Psoas muscle (tissue), 8 donors: ENCODE data around the gene RAB6D. TPM values are rescaled to one million over a fixed set of nuclear protein-coding genes. Genes with fewer than 3 reads are reported as not detected.
A peak's percentile ranks its signal among the peaks of the same experiment; 100 is the strongest.
"Not testable (repeated sequence)": the region's sequence is repeated elsewhere in the genome, so short reads cannot be mapped to it uniquely, and the experiment has no call there.

ENCODE experiments used
- ATAC-seq, 4 donors: fragments of 200-7000 bp; cut with Tn5 transposase; one replicate each; pipeline ENCODE4 v1.9.1; 2020; ENCODE audit warnings: moderate library complexity in 3 of 4, mild to moderate bottlenecking in 2 of 4
- DNase-seq, 2 donors: peaks; one replicate each; pipeline ENCODE4 v3.0.0-alpha.2; 2020
- H3K27ac ChIP-seq: fragments of 200-600 bp; one replicate; pipeline ENCODE4 v1.8.0; 2022
- H3K27me3 ChIP-seq, 3 donors: fragments of 200-600 bp in 1 of 3; one replicate each; pipeline versions ENCODE4 v1.6.1 to v1.8.0; 2013 to 2022; ENCODE audit warnings: low read length in 2 of 3, mild to moderate bottlenecking in 2 of 3, moderate library complexity in 1 of 3; ENCODE audit not compliant: insufficient read depth in 3 of 3
- H3K36me3 ChIP-seq, 2 donors: fragments of 200-600 bp in 1 of 2; one replicate each; pipeline versions ENCODE4 v1.6.1 to v1.8.0; 2013 to 2022; ENCODE audit warnings: low read depth in 1 of 2, mild to moderate bottlenecking in 1 of 2, moderate library complexity in 1 of 2; ENCODE audit not compliant: insufficient read depth in 1 of 2
- H3K4me1 ChIP-seq: fragments of 200-600 bp; one replicate; pipeline ENCODE4 v1.8.0; 2022
- H3K4me3 ChIP-seq: fragments of 200-600 bp; one replicate; pipeline ENCODE4 v1.8.0; 2022; ENCODE audit warnings: mild to moderate bottlenecking
- H3K9me3 ChIP-seq: fragments of 200-600 bp; one replicate; pipeline ENCODE4 v1.8.0; 2022
- CTCF ChIP-seq: fragments of 200-600 bp; IDR thresholded peaks from one replicate; pipeline ENCODE4 v1.8.0; 2022; ENCODE audit warnings: antibody characterized with exemption
- WGBS, 3 donors: extraction: QIAGEN DNeasy Blood & Tissue Kit; methylation state at CpG; one replicate each; pipeline versions ENCODE4 v1.1.6 to v1.1.7; 2013; 5-methylcytosine and 5-hydroxymethylcytosine counted together
- intact Hi-C, 2 donors: fragments of 100-400 bp; cut with DNase I; formaldehyde crosslinking; loops; one replicate each; pipeline versions ENCODE4 v1.11.0 to v1.14.2; 2022
- polyA plus RNA-seq, 3 donors: library from polyadenylated mRNA; stranded (reverse); fragments of 200-250 nt; gene quantifications; one replicate each; pipeline ENCODE4 v1.2.3, GENCODE V29; 2013
- total RNA-seq, 4 donors: library from RNA; stranded (reverse); fragmentation: NEBNext Ultra II Directional in 2 of 4; extraction: Animal tissue kit (Norgen Biotek cat#: 25700) in 2 of 4; gene quantifications; one replicate each; pipeline versions ENCODE4 v1.2.1 to v1.2.4, GENCODE V29; 2021 to 2023
- donor health status: healthy with polysubstance abuse.
- donor health status: DM: no; HTN: no; CAD: no; lungs with moderate emphysema.
- donor health status: Bipolar disorder and iron deficiency.
- donor health status: healthy.
- donor health status: DM: yes; HTN: yes; CAD: no.
- donor health status: DM: no; HTN: no; CAD: no.
- donor health status: DM: no; HTN: no; CAD: no.
- donor health status: DM: yes; HTN: yes; CAD: no.

Gene RAB6D
- total and polyA plus RNA-seq, 7 donors = 0.01 to 0.07 (median 0.04) TPM; not detected in 4

GRCh38 chr2:131404753-131405152 lies 40.8 kb upstream of the RAB6D start:
- ATAC-seq = no peak
- DNase-seq = no peak
- no peaks in the 10 kb centered on the region for H3K4me1 ChIP-seq
- intact Hi-C loops = no loop called here
- no peaks in the 10 kb centered on the region for H3K9me3 ChIP-seq
- 63 to 78% (median 69%) methylated on average over 12 of the region's 12 CpGs for WGBS, 3 donors
- no peak overlapping the region for H3K27ac ChIP-seq
- no peak for TF ChIP-seq CTCF
- H3K4me3 ChIP-seq = no peak overlapping the region
- no peaks in the 10 kb centered on the region for H3K36me3 ChIP-seq
- H3K27me3 ChIP-seq = peaks cover 3 to 31% (median 6%) of the 10 kb centered on the region in 3 donors

- H3K36me3 ChIP-seq = no peaks in the 10 kb centered on the region
- peaks cover 0 to 14% (median 6%) of the 10 kb centered on the region in 3 donors for H3K27me3 ChIP-seq
- WGBS, 3 donors = 66 to 75% (median 73%) methylated on average over 6 of the region's 6 CpGs
- no peaks in the 10 kb centered on the region for H3K4me1 ChIP-seq
- H3K4me3 ChIP-seq = no peak overlapping the region
- no peak for TF ChIP-seq CTCF
- DNase-seq (no peak), ATAC-seq (no peak)
- H3K9me3 ChIP-seq = no peaks in the 10 kb centered on the region
- no peak overlapping the region for H3K27ac ChIP-seq
- intact Hi-C loops = no loop called here
Observed at GRCh38 chr2:131402320-131403039, 38.5 kb upstream of the RAB6D start.

GRCh38 chr2:131400849-131401248 lies 36.9 kb upstream of the RAB6D start:
- Histone ChIP-seq H3K4me3 (no peak overlapping the region), H3K9me3 (no peaks in the 10 kb centered on the region), H3K27ac (no peak overlapping the region), H3K27me3 (peaks cover 0 to 8% (median 6%) of the 10 kb centered on the region in 3 donors), H3K4me1 (no peaks in the 10 kb centered on the region), H3K36me3 (no peaks in the 10 kb centered on the region)
- WGBS, 3 donors = 57 to 73% (median 73%) methylated on average over 4 of the region's 4 CpGs
- no peak for TF ChIP-seq CTCF
- DNase-seq = no peak
- no peak for ATAC-seq
- intact Hi-C loops = no loop called here

GRCh38 chr2:131400441-131400840 lies 36.5 kb upstream of the RAB6D start:
- H3K27ac ChIP-seq, H3K4me3 ChIP-seq, intact Hi-C loops, H3K9me3 ChIP-seq, DNase-seq, H3K36me3 ChIP-seq, H3K4me1 ChIP-seq, H3K27me3 ChIP-seq, ATAC-seq: not testable (repeated sequence)
- 78 to 84% (median 84%) methylated on average over 4 of the region's 4 CpGs for WGBS, 3 donors

GRCh38 chr2:131396209-131396608 lies 32.2 kb upstream of the RAB6D start:
- intact Hi-C loops, ATAC-seq, H3K4me3 ChIP-seq, H3K9me3 ChIP-seq, H3K4me1 ChIP-seq, H3K36me3 ChIP-seq, DNase-seq, H3K27ac ChIP-seq: not testable (repeated sequence)
- peaks cover 0 to 19% (median 6%) of the 10 kb centered on the region in 3 donors for H3K27me3 ChIP-seq
- 83 to 93% (median 88%) methylated on average over 1 of the region's 1 CpG for WGBS, 3 donors

GRCh38 chr2:131395024-131395645 lies 31.2 kb upstream of the RAB6D start:
- H3K27ac ChIP-seq, H3K4me1 ChIP-seq, ATAC-seq, H3K9me3 ChIP-seq, intact Hi-C loops, H3K36me3 ChIP-seq, DNase-seq: not testable (repeated sequence)
- Histone ChIP-seq H3K27me3 (peaks cover 0 to 19% (median 2%) of the 10 kb centered on the region in 3 donors), H3K4me3 (peak overlapping the region; percentile 41)
- WGBS, 3 donors = 8 to 13% (median 9%) methylated on average over 29 of the region's 29 CpGs
